T-helper 2 cell (primary cell): ENCODE results near the gene TMEM229B.

Source experiments
- DNase-seq, 5 experiments: peaks; one replicate each; pipeline versions ENCODE4 v3.0.0 to v3.0.0-alpha.2; 2012 to 2022

Gene TMEM229B

GRCh38 chr14:67514650-67515385, 26.3 kb upstream of the TMEM229B start:
- DNase-seq = peak; percentile 7 to 68 (median 30)

DNA sequence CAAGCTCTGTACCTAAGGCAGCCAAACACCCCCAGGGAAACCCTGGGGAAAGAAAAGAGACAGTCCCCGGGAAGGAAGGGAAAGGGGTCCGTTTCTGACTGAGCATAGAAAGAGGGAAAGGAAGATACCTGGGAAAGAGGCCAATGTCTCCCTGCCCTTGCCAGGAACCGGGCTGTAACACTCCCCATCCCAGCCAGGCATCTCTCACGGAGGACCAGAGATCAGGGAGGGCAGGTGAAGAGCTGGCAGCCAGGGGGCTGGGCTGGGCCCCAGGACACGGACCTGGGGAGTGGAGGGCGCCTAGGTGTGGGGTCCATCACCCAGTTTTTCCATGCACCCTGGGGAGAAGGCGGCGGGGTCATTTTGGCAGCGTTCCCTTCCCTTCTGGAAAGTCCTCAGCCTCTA, 25.7 kb upstream of the TMEM229B start:
- DNase-seq = no peak

GRCh38 chr14:67513631-67514108, 25.1 kb upstream of the TMEM229B start:
- DNase-seq = no peak

GRCh38 chr14:67512463-67513310, 24.2 kb upstream of the TMEM229B start:
- no peak for DNase-seq

DNA sequence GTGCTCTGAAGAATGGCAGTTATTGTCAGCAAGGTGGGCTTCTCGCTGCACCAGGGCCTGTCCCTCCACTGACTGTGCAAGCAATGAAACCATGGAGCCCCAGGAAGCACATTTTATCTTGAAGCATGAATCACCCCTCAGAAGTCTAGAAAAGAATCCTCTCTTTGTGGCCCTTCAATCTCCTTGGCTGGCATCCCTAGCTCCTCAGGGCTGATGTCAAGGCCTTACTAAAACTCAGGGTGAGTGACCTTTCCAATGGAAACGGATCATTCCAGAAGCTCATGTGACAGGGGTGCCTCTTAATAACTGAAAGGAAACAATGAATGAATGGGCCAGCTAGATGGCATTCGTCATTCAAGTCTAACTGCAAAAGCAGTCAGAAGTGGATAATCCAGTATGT, 22.3 kb upstream of the TMEM229B start:
- no peak for DNase-seq

- no peak for DNase-seq
Observed at GRCh38 chr14:67510121-67510520, 21.6 kb upstream of the TMEM229B start.

- no peak for DNase-seq
Observed at GRCh38 chr14:67508956-67509355, 20.4 kb upstream of the TMEM229B start.

GRCh38 chr14:67505254-67505653, 16.7 kb upstream of the TMEM229B start:
- no peak for DNase-seq

DNA sequence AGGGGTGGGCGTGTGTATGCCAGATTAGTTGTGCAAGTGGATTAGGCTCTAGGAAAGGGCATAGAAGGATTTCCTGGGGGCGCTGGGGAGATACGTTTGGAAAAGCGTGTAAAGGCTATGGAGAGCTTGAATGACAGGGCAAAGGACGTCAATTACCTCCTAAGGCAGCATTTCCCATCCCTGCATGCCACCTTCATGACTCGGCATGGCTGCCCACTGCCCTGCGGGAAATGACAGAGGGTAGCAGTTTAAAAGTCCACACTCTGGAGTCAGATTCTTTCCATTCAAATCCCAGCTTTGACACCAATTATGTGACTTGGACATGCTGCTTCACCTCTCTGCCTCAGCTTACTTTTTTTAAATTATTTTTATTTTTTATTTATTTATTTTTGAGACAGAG, 14.8 kb upstream of the TMEM229B start:
- DNase-seq = no peak

DNA sequence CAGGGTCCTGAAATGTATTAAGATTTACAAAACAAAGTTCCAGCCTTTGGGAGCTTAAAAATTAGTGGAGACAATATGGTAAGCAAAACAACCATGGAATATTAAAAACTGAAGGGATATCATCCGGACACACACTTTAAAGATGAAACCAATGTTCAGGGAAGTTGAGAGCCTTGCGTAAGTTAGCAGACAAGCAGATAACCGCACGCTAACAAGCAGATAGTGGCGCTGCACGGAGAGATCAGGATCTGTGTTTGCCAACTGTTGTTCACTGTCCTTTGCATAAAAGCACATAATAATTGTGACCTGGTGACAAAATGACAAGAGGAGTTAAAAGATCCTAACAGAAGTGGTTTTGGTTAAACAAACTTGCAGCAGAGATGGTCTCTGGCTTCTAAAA, 14.3 kb upstream of the TMEM229B start:
- DNase-seq = no peak

- no peak for DNase-seq
Observed at GRCh38 chr14:67501670-67502069, 13.1 kb upstream of the TMEM229B start.

- no peak for DNase-seq
Observed at GRCh38 chr14:67500981-67501380, 12.5 kb upstream of the TMEM229B start.

DNA sequence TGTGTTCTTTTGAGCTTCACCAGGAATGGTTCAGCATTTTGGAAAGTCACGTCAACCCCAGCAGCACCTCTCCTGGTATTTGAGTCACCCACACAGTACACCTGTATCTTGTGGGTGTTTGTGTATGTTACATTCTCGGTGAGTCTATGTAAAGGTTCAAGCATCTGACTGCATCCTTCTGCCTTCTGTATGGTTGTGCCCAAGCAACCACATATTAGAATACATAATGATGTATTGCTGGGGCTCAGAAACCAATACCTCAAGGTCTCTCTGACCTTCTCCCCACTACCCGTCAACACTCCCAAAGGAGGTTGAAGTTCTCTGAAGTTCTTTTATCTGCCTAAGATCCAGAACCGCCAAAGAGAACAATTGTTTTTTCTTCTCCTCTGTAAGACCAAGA, 9.2 kb upstream of the TMEM229B start:
- DNase-seq = no peak

GRCh38 chr14:67497216-67497615, 8.7 kb upstream of the TMEM229B start:
- no peak for DNase-seq

GRCh38 chr14:67495827-67496226, 7.3 kb upstream of the TMEM229B start:
- no peak for DNase-seq

- no peak for DNase-seq
Observed at GRCh38 chr14:67493092-67493717, 4.7 kb upstream of the TMEM229B start.

DNA sequence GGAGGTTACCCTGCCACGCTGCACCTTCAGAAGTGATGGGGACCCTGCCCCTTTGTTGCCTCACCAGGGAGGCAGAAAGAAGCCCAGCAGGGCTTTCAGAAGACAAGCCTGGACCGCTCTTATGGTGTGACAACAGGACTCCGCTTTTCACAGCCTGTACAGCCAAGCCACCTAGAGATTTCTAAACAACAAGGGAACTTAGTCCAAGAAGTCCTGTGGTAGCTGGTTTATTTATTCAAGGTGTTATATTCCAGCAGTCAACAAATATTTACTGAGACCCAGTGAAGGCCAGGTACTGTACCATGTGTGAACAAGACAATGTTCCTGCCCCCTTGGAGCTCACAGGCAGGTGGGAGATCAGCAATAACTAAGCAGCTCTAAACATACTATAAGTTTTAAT, 4.0 kb upstream of the TMEM229B start:
- no peak for DNase-seq

DNA sequence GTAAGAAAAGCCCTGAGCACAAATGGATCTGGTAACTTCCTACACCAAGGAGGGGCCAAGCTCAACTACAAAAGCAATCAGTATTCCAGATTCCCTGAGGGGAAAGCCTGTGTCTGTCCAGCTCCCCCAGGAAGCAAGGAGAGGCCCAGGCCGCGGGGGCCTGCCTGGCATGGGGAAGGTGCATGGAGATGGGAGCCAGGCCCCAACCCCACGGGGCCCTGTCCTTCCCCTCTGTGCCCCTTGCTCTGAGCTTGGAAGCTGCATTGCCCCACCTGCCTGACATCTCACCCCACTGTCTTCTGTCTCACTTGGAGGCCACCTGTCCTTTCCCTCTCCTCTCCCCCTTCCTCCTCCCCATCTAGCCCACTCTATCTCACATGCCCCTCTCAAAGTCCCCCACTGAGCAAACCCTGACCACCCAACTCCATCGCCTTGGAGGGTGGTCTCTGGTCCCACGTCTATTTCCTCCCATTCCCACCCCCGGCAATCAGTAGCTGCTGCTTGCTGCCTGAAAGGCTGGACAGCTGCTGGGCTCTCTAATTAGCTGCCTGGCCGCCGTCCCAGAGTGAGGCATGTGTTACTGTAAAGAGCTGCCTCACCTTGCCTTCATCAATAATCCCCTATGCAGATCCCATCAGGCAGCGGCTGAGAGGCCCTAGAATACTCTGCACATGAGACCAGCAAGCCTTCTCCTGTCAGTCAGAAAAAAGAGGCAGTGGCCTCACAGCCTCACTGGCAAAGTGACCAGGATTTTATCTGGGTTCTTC, 3.4 kb upstream of the TMEM229B start:
- DNase-seq = no peak

DNA sequence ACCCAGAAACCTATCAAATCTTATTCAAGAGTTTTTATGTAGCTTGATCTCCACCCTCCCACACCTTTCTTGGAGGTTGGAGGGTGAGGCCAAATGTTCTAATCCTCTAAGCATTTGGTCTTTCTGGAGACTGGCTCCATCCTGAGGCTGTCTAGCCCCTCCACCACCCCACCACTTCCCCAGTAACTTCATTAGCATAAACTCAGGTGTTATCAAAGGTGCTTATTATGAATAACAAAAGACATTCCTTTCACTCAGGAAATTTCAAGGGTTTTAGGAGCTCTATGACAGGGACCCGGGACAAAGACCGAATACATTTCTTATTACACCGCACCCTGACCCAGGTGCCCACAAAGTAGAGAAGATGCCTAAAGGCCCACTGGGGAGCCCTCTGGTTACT, 2.8 kb upstream of the TMEM229B start:
- DNase-seq = no peak

DNA sequence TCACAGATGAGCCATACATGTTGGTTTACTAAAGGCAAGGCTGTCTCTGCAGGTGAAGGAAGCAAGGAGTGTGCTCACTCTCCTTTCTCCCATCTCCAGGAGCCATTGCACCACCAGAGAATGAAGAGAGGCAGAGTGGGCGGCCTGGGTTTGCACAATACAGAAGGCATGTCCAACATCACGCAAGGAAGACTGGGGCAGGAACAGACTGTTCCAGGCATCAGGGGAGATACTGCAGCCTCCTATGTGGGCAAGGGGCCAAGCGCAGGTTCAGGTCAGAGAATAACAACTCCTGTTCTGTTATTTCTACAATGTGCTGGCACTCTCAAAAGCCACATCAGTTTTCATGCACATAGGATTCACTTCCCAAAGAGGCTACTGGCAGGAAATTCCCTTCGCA, 1.7 kb upstream of the TMEM229B start:
- no peak for DNase-seq

GRCh38 chr14:67487332-67487731, 1.2 kb downstream of the TMEM229B start:
- DNase-seq = no peak

DNA sequence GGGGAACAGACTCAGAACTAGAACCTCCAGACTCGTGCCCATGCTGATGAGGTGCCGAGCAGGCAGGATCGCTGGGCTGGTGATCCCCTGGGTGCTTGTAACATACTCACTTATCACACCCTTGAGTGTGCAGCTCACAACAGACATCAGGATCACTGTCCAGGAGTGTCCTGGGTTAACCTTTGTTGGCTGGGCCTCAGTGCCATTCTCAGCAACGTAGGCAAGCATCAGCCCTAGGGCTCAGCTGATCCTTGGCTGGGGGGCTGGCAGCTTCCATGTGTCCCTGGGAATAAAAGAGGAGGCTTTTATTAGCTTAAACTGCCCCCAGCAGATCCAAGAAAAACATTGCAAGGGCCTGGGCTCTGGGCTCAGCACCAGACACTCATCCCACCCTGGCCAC, 1.6 kb downstream of the TMEM229B start:
- no peak for DNase-seq
